Measurements from ENCODE around the gene NLRP6. TPM values are rescaled to one million over a fixed set of nuclear protein-coding genes. Genes with fewer than 3 reads are reported as not detected.

NLRP6 gene
- total RNA-seq, 1 donor, result not detected

DNA sequence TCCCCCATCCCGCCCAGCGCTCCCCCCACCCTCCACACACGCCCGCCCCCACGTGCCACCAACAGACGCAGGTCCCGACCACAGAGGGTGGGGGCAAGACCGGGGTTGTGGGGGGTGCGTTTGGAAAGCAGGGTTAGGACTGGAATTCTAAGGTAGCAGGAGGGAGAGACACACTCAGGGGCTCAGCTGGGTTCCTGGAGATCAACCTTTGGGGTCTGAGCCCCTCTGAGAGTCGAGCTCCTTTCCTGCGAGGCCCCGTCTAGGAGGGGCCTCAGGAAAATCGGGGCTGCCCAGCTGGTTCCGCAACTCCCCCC is 11.1 kb downstream of the NLRP6 start:
- Histone ChIP-seq H3K9me3 (ENCODE audit: low read depth, low read length) (no peaks in the 10 kb centered on the region), H3K4me3 (ENCODE audit: insufficient read depth, low read length) (no peak overlapping the region), H4K20me1 (ENCODE audit: insufficient read depth, low read length) (no peaks in the 10 kb centered on the region), H3K27me3 (ENCODE audit: insufficient read depth, low read length) (peaks cover 14% of the 10 kb centered on the region), H3K4me1 (ENCODE audit: insufficient read depth, low read length) (peaks cover 4% of the 10 kb centered on the region), H3K36me3 (ENCODE audit: insufficient read depth, low read length) (no peaks in the 10 kb centered on the region), H3K27ac (ENCODE audit: low read depth, low read length) (no peak overlapping the region), H3K79me2 (ENCODE audit: insufficient read depth, low read length) (no peaks in the 10 kb centered on the region), H3K4me2 (ENCODE audit: insufficient read depth, low read length) (peak overlapping the region; percentile 65), H2AFZ (ENCODE audit: low read length) (no peak overlapping the region)
- DNase-seq (ENCODE audit: insufficient read length, low spot score, missing footprints), result peak; percentile 93
- TF ChIP-seq, protein P1, sequence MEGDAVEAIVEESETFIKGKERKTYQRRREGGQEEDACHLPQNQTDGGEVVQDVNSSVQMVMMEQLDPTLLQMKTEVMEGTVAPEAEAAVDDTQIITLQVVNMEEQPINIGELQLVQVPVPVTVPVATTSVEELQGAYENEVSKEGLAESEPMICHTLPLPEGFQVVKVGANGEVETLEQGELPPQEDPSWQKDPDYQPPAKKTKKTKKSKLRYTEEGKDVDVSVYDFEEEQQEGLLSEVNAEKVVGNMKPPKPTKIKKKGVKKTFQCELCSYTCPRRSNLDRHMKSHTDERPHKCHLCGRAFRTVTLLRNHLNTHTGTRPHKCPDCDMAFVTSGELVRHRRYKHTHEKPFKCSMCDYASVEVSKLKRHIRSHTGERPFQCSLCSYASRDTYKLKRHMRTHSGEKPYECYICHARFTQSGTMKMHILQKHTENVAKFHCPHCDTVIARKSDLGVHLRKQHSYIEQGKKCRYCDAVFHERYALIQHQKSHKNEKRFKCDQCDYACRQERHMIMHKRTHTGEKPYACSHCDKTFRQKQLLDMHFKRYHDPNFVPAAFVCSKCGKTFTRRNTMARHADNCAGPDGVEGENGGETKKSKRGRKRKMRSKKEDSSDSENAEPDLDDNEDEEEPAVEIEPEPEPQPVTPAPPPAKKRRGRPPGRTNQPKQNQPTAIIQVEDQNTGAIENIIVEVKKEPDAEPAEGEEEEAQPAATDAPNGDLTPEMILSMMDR (IDR thresholded peaks at IDR 0.05; ENCODE audit: extremely low read depth, low read depth, low read length), result no peak

DNA sequence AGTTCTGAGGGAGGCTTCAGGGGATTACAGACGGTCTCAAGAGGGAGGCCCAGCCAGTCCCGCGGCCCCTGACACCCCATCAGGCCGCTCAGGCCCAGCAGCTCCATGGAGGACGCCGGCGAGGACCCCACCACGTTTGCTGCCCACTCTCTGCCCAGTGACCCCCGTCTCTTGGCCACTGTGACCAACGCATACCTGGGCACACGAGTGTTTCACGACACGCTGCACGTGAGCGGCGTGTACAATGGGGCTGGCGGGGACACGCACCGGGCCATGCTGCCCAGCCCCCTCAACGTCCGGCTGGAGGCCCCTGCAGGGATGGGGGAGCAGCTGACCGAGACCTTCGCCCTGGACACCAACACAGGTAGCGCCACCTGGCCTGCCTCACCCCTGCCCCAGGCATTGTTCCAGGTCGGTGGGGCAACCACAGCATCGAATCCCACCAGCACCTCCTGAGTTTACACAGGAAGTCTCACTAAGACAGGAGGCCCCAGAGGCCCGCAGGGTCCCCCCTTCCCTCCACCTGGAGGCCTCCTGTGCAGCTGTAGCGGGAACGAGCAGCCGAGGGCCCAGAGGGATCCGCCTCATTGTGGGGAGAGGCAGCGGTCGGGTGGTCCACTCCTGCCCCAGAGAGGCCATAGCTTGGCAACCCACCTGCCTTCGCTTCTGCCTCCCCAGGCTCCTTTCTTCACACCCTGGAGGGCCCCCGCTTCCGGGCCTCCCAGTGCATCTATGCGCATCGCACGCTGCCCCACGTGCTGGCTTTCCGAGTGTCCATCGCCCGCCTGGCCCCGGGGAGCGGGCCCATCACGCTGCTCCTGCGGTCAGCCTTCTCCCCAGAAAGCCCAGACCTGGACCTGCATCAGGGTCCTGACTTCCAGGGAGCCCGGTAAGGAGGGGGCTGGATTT is 11.8 kb downstream of the NLRP6 start:
- Histone ChIP-seq H3K36me3 (ENCODE audit: insufficient read depth, low read length) (no peaks in the 10 kb centered on the region), H3K9me3 (ENCODE audit: low read depth, low read length) (no peaks in the 10 kb centered on the region), H3K4me3 (ENCODE audit: insufficient read depth, low read length) (no peak overlapping the region), H3K4me2 (ENCODE audit: insufficient read depth, low read length) (peak overlapping the region; percentile 65), H3K27ac (ENCODE audit: low read depth, low read length) (no peak overlapping the region), H3K27me3 (ENCODE audit: insufficient read depth, low read length) (peaks cover 14% of the 10 kb centered on the region), H4K20me1 (ENCODE audit: insufficient read depth, low read length) (no peaks in the 10 kb centered on the region), H3K79me2 (ENCODE audit: insufficient read depth, low read length) (no peaks in the 10 kb centered on the region), H3K4me1 (ENCODE audit: insufficient read depth, low read length) (peaks cover 4% of the 10 kb centered on the region), H2AFZ (ENCODE audit: low read length) (no peak overlapping the region)
- TF ChIP-seq, protein P1 (IDR thresholded peaks at IDR 0.05; ENCODE audit: extremely low read depth, low read depth, low read length), result no peak
- peak; percentile 92 for DNase-seq (ENCODE audit: insufficient read length, low spot score, missing footprints)

DNA sequence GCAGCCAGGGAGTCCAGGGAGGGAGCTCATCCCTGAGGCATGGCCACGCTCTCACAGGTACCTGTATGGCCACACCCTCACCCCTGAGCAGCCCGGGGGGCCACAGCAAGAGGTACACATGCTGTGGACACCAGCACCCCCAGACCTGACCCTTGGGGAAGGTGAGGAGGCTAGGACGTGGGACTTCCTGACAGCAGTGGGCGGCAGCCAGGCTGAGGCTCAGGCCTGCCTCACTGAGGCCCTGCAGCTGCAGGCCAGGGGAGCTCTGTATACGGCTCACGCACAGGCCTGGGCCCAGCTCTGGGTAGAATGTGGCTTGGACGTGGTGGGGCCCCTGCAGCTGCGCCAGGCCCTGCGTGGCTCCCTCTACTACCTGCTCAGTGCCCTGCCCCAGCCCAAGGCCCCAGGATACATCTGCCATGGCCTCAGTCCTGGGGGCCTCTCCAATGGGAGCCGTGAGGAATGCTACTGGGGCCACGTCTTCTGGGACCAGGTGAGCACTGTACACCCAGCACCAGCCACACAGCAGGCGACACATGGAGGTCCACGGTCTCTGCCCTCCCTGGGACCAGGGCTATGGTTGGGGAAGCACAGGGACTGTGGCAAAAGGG is 12.5 kb downstream of the NLRP6 start:
- Histone ChIP-seq H3K4me3 (ENCODE audit: insufficient read depth, low read length) (no peak overlapping the region), H3K9me3 (ENCODE audit: low read depth, low read length) (no peaks in the 10 kb centered on the region), H4K20me1 (ENCODE audit: insufficient read depth, low read length) (no peaks in the 10 kb centered on the region), H3K79me2 (ENCODE audit: insufficient read depth, low read length) (no peaks in the 10 kb centered on the region), H3K36me3 (ENCODE audit: insufficient read depth, low read length) (no peaks in the 10 kb centered on the region), H2AFZ (ENCODE audit: low read length) (no peak overlapping the region), H3K27ac (ENCODE audit: low read depth, low read length) (no peak overlapping the region), H3K27me3 (ENCODE audit: insufficient read depth, low read length) (peaks cover 14% of the 10 kb centered on the region), H3K4me1 (ENCODE audit: insufficient read depth, low read length) (peaks cover 4% of the 10 kb centered on the region), H3K4me2 (ENCODE audit: insufficient read depth, low read length) (no peak overlapping the region)
- TF ChIP-seq, protein P1 (IDR thresholded peaks at IDR 0.05; ENCODE audit: extremely low read depth, low read depth, low read length), result no peak
- peak; percentile 83 for DNase-seq (ENCODE audit: insufficient read length, low spot score, missing footprints)
